HG02840 (cell line): ENCODE data around the gene LRP1.

Experiments used
- ATAC-seq: cut with Tn5 transposase; IDR thresholded peaks from one replicate; pipeline ENCODE4 v1.9.1; 2021; ENCODE audit warnings: mild to moderate bottlenecking, moderate library complexity, moderate number of reproducible peaks; ENCODE audit not compliant: unreplicated experiment, low FRiP score

Gene LRP1

GRCh38 chr12:57127726-57128518, at the start of gene LRP1:
Gene LRP1, plus strand, starts transcription at chr12:57128483. Its CDS starts 482 bp downstream, at chr12:57128965.
- no peak for ATAC-seq

- peak; percentile 97 for ATAC-seq
Observed at GRCh38 chr12:57078519-57079404, 49.5 kb upstream of the LRP1 start, which contains the start of gene NEMP1. Gene NEMP1, minus strand, starts transcription at chr12:57078791. Its CDS starts 46 bp downstream, at chr12:57078745.

- no peak for ATAC-seq
Observed at GRCh38 chr12:57079821-57080220, 48.5 kb upstream of the LRP1 start.

- ATAC-seq = no peak
Observed at GRCh38 chr12:57080855-57081254, 47.4 kb upstream of the LRP1 start.

- no peak for ATAC-seq
Observed at GRCh38 chr12:57085999-57086492, 42.2 kb upstream of the LRP1 start.

- ATAC-seq = no peak
Observed at GRCh38 chr12:57086493-57087009, 41.7 kb upstream of the LRP1 start.

- ATAC-seq = peak; percentile 26
Observed at GRCh38 chr12:57087010-57087690, 41.1 kb upstream of the LRP1 start.

GRCh38 chr12:57087691-57088353, 40.5 kb upstream of the LRP1 start:
- ATAC-seq = peak; percentile 32

GRCh38 chr12:57088354-57089270, 39.7 kb upstream of the LRP1 start, which contains the start of gene NAB2:
Gene NAB2, plus strand, starts transcription at chr12:57089114. Its CDS starts 158 bp downstream, at chr12:57089272.
- ATAC-seq = peak; percentile 48

- no peak for ATAC-seq
Observed at GRCh38 chr12:57089271-57090245, 38.7 kb upstream of the LRP1 start.

- ATAC-seq = no peak
Observed at GRCh38 chr12:57090490-57090889, 37.8 kb upstream of the LRP1 start.

GRCh38 chr12:57090924-57091637, 37.2 kb upstream of the LRP1 start:
- no peak for ATAC-seq

GRCh38 chr12:57091638-57092528, 36.4 kb upstream of the LRP1 start:
- ATAC-seq = no peak

GRCh38 chr12:57092529-57092862, 35.8 kb upstream of the LRP1 start:
- no peak for ATAC-seq

GRCh38 chr12:57092876-57093414, 35.3 kb upstream of the LRP1 start:
- no peak for ATAC-seq
